Ishikawa (cell line): ENCODE results near the gene VWA8.

Experiments used
- CEBPB ChIP-seq: IDR thresholded peaks from 2 replicates; pipeline ENCODE4 v1.6.1; 2012
- CREB1 ChIP-seq: IDR thresholded peaks from 2 replicates; pipeline ENCODE4 v1.6.1; 2012; ENCODE audit warnings: low read depth
- EGR1 ChIP-seq: IDR thresholded peaks from 2 replicates; pipeline ENCODE4 v1.6.1; 2012
- EP300 ChIP-seq: IDR thresholded peaks from 2 replicates; pipeline ENCODE4 v1.6.1; 2012; ENCODE audit warnings: borderline replicate concordance
- FOXM1 ChIP-seq: IDR thresholded peaks from 2 replicates; pipeline ENCODE4 v1.6.1; 2012; ENCODE audit warnings: low read depth, borderline replicate concordance
- MAX ChIP-seq: IDR thresholded peaks from 2 replicates; pipeline ENCODE4 v1.6.1; 2012
- NFIC ChIP-seq: IDR thresholded peaks from 2 replicates; pipeline ENCODE4 v1.6.1; 2012
- RAD21 ChIP-seq: IDR thresholded peaks from 2 replicates; pipeline ENCODE4 v1.6.1; 2012; ENCODE audit warnings: low read depth
- TAF1 ChIP-seq: IDR thresholded peaks from 2 replicates; pipeline ENCODE4 v1.6.1; 2012; ENCODE audit warnings: low read depth, mild to moderate bottlenecking
- TCF12 ChIP-seq: IDR thresholded peaks from 2 replicates; pipeline ENCODE4 v1.6.1; 2012; ENCODE audit warnings: low read depth
- TEAD4 ChIP-seq: IDR thresholded peaks from 2 replicates; pipeline ENCODE4 v1.6.1; 2012
- YY1 ChIP-seq: IDR thresholded peaks from 2 replicates; pipeline ENCODE4 v1.6.1; 2012; ENCODE audit warnings: low read depth
- ZBTB7A ChIP-seq: IDR thresholded peaks from 2 replicates; pipeline ENCODE4 v1.6.1; 2012; ENCODE audit warnings: low read depth
- TF ChIP-seq, protein P1 (sequence below): IDR thresholded peaks from 2 replicates; pipeline ENCODE4 v1.6.1; 2012; ENCODE audit warnings: low read depth, mild to moderate bottlenecking
- TF ChIP-seq, protein P2 (sequence below): IDR thresholded peaks from 2 replicates; pipeline ENCODE4 v1.6.1; 2012

Gene VWA8

GRCh38 chr13:41694545-41695301 is 266.2 kb downstream of the VWA8 start:
- no peak for TF ChIP-seq TEAD4
- TF ChIP-seq NFIC: no peak
- TF ChIP-seq RAD21: no peak
- no peak for TF ChIP-seq MAX
- TF ChIP-seq EP300: no peak
- no peak for TF ChIP-seq CEBPB
- no peak for TF ChIP-seq TAF1
- TF ChIP-seq, protein P1, sequence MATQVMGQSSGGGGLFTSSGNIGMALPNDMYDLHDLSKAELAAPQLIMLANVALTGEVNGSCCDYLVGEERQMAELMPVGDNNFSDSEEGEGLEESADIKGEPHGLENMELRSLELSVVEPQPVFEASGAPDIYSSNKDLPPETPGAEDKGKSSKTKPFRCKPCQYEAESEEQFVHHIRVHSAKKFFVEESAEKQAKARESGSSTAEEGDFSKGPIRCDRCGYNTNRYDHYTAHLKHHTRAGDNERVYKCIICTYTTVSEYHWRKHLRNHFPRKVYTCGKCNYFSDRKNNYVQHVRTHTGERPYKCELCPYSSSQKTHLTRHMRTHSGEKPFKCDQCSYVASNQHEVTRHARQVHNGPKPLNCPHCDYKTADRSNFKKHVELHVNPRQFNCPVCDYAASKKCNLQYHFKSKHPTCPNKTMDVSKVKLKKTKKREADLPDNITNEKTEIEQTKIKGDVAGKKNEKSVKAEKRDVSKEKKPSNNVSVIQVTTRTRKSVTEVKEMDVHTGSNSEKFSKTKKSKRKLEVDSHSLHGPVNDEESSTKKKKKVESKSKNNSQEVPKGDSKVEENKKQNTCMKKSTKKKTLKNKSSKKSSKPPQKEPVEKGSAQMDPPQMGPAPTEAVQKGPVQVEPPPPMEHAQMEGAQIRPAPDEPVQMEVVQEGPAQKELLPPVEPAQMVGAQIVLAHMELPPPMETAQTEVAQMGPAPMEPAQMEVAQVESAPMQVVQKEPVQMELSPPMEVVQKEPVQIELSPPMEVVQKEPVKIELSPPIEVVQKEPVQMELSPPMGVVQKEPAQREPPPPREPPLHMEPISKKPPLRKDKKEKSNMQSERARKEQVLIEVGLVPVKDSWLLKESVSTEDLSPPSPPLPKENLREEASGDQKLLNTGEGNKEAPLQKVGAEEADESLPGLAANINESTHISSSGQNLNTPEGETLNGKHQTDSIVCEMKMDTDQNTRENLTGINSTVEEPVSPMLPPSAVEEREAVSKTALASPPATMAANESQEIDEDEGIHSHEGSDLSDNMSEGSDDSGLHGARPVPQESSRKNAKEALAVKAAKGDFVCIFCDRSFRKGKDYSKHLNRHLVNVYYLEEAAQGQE: no peak
- no peak for TF ChIP-seq FOXM1
- no peak for TF ChIP-seq TCF12

GRCh38 chr13:41693434-41693833 is 267.5 kb downstream of the VWA8 start:
- TF ChIP-seq MAX (no peak), FOXM1 (no peak), CEBPB (no peak), CREB1 (no peak)

GRCh38 chr13:41691274-41691673 is 269.6 kb downstream of the VWA8 start:
- TF ChIP-seq TCF12 (no peak), TAF1 (no peak), MAX (no peak), EGR1 (no peak), ZBTB7A (no peak), EP300 (no peak), CREB1 (no peak)

GRCh38 chr13:41682766-41683165 is 278.1 kb downstream of the VWA8 start:
- TF ChIP-seq CEBPB (no peak), EGR1 (no peak), TAF1 (no peak)

DNA sequence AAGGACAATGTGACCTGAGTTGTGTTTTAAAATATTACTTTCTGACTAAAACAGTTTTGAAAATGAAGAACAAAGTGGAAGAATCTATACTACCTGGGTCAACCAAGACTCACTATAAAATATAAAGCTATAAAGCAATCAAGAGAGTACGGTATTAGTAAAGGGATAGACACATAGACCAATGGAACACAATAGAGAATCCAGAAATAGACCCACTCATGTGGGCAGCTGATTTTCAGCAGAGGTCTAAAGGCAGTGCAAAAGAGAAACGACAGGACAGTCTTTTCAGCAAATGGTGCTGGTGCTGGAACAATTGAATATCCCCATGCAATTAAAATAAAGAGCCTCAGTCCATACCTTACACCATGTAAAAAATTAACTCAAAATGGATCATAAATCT is 278.9 kb downstream of the VWA8 start:
- TF ChIP-seq TCF12: no peak
- TF ChIP-seq FOXM1: no peak
- TF ChIP-seq MAX: no peak
- TF ChIP-seq, protein P1: no peak
- TF ChIP-seq CREB1: no peak
- no peak for TF ChIP-seq YY1
- TF ChIP-seq TEAD4: no peak
- TF ChIP-seq RAD21: no peak
- no peak for TF ChIP-seq CEBPB
- no peak for TF ChIP-seq ZBTB7A
- no peak for TF ChIP-seq EP300
- no peak for TF ChIP-seq NFIC

GRCh38 chr13:41681587-41681986 is 279.3 kb downstream of the VWA8 start:
- TF ChIP-seq YY1 (no peak), RAD21 (no peak)
- TF ChIP-seq, protein P2, sequence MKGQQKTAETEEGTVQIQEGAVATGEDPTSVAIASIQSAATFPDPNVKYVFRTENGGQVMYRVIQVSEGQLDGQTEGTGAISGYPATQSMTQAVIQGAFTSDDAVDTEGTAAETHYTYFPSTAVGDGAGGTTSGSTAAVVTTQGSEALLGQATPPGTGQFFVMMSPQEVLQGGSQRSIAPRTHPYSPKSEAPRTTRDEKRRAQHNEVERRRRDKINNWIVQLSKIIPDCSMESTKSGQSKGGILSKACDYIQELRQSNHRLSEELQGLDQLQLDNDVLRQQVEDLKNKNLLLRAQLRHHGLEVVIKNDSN: no peak

DNA sequence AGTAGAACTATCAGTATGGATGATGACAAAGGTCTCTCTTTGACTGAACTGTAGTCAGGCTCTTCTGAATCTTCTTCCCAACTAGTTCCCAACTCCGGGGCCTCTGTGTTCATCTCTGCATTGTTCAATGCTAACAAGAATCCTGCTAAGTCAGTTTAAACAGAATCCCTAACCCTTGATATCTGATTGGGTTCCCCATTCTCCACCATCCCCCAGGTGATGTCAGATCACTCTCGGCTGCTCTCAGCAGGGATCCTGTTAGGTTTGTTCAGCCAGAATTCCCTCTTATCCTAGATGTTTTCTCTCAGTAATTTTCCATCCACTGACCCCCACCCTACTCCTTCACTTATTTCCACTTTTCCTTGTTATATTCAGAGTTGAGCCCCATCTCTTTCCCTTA is 280.0 kb downstream of the VWA8 start:
- no peak for TF ChIP-seq RAD21
- no peak for TF ChIP-seq EP300
- TF ChIP-seq, protein P2: no peak
- no peak for TF ChIP-seq YY1
- no peak for TF ChIP-seq FOXM1
- TF ChIP-seq EGR1: no peak
- TF ChIP-seq MAX: no peak
- TF ChIP-seq, protein P1: no peak
- no peak for TF ChIP-seq NFIC
- TF ChIP-seq TCF12: no peak
- TF ChIP-seq TAF1: no peak
